CD4-positive, alpha-beta T cell treated with Interleukin-4 for 4 hours (primary cell): Measurements from ENCODE around the gene PRSS12.
"Not testable (repeated sequence)": the region's sequence is repeated elsewhere in the genome, so short reads cannot be mapped to it uniquely, and the experiment has no call there.

Experiments
- DNase-seq: peaks from one replicate; pipeline ENCODE4 v3.0.0-alpha.2; 2020

The PRSS12 gene

DNA sequence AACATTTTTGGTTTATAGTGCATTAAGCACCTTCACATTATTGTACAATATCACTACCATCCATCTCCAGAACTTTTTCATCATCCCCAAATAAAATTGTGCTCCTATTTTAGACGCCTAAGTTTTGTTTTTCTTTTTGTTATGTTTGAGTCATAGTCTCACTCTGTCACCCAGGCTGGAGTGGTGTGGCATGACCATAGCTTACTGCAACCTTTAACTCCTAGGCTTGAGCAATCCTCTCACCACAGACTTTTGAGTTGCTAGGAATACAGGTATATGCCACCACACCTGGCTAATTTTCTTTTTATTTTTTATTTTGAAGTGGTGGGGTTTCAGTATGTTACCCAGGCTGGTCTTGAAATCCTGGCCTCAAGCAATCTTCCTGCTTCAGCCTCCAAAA is 33.9 kb downstream of the PRSS12 start:
- no peak for DNase-seq

DNA sequence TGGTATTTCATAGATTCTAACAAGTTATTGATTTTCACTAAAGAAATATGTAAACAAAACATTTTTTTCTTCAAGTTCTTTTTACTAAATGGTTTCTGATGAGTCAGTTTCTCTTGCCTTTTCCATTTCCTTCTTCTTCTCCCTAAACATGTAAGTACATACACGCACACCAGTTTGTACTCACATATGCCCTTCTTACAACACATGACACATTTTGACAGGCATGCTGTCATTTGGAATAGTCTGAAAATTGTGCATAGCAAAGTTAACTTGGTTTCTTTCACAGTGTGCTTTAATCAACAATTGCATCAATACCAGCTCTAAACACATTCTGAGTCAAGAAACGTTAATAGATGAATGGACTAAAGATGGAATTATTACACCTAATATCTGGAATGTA is 35.1 kb downstream of the PRSS12 start:
- DNase-seq: no peak

DNA sequence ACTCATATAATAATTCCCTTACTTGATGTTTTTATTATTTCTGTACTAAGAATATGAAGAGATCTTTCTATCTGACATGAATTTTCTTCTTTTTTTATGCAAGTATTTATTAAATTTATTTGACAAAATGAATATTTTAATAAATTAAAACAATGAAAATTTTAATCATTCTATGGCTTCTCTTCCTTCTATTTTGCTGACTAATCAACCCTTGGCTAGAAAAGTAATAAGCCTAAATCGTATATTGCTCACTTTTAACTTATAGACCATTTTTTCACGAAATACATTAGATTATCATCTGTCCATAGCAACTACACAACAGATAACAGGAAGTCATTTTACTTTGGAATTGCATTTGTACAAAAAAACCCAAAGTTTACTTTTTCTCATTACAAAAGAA is 38.6 kb downstream of the PRSS12 start:
- DNase-seq: no peak

- no peak for DNase-seq
Measured at GRCh38 chr4:118313098-118313497, 39.7 kb downstream of the PRSS12 start.

- no peak for DNase-seq
Measured at GRCh38 chr4:118308306-118309030, 44.3 kb downstream of the PRSS12 start.

DNA sequence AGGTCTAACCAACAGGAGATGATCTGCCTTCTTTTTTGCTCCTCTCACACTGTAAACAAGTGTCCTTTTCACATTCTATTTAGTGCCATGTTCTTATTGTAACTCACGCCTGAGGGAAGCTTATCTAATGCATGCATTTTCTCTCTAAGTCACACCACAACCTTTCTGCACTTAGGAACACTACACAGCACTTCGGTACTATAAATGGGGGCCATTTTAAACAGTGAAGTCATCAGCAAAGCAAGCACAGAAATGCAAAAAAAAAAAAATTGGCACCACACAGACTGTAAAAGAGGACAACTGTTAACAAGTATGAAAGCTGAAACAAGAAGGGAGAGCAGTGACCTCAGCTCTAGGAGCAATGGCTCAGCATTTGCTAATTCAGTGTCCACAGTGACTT is 45.2 kb downstream of the PRSS12 start:
- DNase-seq: no peak

DNA sequence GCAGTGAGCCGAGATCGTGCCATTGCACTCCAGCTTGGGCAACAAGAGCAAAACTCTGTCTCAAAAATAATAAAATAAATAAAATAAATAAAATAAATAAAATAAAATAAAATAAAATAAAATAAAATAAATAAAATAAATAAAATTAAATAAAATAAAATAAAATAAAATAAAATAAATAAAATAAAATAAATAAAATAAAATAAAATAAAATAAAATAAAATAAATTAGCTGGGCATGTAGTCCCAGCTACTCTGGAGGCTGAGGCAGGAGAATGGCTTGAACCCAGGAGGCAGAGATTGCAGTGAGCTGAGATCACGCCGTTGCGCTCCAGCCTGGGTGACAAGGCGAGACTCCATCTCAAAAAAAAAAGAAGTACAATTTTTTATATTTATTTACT is 53.2 kb downstream of the PRSS12 start:
- DNase-seq: not testable (repeated sequence)

GRCh38 chr4:118296729-118297128 is 56.1 kb downstream of the PRSS12 start:
- DNase-seq: no peak

DNA sequence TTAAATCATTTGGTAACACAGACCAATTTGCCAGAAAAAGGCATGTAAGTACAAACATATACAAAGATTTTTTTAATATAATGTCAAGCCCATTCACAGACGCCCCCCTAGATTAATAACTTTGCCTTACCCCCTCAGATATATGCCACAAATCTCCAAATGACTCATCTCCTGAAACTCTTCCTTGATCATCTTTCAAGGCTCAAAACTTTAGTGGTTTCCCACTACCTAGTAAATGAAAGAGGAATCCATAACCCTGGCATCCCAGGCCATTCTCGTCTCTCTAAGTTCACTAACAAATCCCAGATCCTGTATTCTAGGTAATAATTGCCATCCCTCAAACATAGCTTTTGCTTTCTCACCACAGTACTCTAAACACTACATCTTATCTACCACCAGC is 61.9 kb downstream of the PRSS12 start:
- no peak for DNase-seq

GRCh38 chr4:118289794-118290193 is 63.0 kb downstream of the PRSS12 start:
- DNase-seq: no peak

- DNase-seq: no peak
Measured at GRCh38 chr4:118287711-118288451, 64.9 kb downstream of the PRSS12 start.

DNA sequence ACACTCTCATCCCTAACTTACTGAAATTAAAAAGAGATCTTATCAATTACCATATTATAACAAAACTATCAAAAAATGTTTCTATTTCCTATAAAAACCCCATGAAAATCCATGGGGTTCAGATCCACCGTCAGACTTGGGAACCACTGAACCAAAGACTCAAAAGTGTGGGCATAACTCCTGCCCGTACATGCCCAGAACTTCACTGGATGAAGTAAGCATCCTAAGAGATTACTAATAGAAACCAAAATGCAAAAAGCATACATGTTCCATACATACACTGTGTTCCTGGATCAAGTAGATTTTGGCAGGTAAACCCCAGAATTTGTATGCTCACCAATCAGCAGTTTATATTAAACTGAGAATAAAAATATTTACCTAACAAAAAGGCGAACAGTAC is 66.1 kb downstream of the PRSS12 start:
- no peak for DNase-seq

GRCh38 chr4:118285931-118286330 is 66.9 kb downstream of the PRSS12 start:
- DNase-seq: no peak

DNA sequence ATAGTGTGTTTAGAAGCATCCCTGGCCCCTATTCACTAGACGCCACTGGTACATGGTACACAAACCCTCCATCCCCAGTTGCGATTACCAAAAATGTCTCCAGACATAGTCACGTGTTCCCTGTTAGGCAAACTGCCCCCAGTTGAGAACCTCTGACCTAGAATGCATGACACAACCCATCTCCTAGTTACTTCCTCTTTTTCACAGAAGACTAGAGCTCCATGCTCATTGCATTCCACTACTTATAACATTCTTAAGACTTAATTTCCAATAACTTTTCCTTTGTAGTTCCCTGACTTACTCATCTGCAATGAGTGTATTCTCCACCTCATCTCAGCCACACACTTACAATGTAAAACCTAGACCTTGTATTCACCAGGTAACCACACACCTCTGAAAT is 68.6 kb downstream of the PRSS12 start:
- DNase-seq: no peak

DNA sequence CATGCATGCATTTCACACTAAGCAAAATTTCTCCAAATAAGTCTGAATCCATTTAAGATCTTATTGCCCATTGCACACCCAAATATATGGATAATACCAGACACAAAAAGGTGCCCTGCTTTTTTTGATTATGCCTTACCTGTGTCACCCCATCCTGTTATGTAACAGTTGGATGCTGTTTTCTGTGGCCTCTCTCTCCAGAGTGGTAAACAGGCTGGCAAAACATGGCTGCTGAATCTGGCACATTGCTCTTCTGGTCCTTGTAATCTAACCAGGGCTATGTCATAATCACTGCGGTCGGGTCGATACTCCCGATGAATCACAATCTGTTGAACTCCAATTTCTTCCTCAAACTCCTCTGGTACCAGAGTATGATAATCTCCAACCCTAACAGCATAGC is 70.1 kb downstream of the PRSS12 start:
- DNase-seq: no peak

- no peak for DNase-seq
Measured at GRCh38 chr4:118281611-118282442, 71.0 kb downstream of the PRSS12 start.

DNA sequence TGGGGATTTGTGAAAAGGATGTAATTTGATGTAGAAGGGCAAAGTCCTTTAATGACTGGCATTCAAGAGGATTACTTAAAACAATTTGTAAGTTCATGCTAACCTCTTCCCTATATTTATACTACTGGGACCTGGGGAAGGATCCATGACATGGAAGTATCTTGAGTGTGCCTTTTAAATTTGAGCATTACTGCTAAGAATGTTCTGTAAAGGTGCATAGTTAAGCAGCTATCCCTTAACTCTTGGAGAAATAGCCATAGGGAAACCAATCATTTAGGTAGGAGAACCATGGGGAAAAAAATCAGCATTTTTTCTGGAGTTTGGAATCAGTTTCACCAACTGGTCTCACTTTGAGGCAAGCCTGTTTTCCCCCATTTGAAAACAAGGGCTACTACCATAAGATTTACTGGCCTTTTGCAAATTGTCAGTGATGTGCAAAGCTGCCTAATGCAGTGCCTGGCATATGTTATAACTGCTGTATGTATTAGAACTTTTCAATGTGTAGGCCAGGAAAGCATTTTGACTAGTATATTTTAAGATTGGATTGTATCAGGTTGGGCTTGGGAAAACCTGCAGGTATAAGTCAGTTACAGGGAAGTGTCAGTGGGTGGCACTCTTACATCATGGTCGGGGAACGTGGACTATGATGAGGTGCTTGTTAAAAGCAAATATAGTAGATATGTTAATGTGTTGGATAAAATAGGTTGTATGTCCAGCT is 72.1 kb downstream of the PRSS12 start:
- DNase-seq: peak; percentile 57

DNA sequence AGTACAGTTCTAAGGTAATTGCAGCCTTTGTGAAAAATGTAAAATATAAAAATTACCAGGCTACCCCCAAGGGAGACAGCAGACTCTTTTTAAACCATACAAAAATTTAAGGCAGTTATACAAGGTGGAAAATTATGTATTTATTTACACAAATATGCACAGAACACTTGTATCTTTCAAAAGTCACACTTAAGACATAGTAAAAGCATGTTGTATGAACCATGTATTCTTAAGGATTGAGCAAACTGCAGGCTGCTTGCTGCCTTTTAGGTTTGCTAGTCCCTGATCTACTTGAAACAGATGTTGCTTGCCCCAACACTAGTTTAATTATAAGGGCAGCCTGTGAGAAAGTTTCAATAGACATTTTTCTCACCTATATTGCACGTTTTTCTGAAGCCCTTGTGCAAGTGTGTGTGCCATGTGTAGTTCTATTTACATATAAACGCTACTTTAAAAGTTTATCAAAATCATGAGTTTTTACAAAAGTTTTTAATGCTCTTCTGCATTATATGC is 72.8 kb downstream of the PRSS12 start:
- no peak for DNase-seq

GRCh38 chr4:118279328-118279727 is 73.5 kb downstream of the PRSS12 start:
- peak; percentile 11 for DNase-seq

- DNase-seq: peak; percentile 98
Measured at GRCh38 chr4:118278473-118279274, 74.1 kb downstream of the PRSS12 start.

- DNase-seq: no peak
Measured at GRCh38 chr4:118277243-118277642, 75.6 kb downstream of the PRSS12 start.

- DNase-seq: no peak
Measured at GRCh38 chr4:118276580-118276979, 76.2 kb downstream of the PRSS12 start.
